ENCODE measurements around the gene ZSCAN20. TPM values are rescaled to one million over a fixed set of nuclear protein-coding genes. Genes with fewer than 3 reads are reported as not detected.

Gene ZSCAN20
- total RNA-seq, 1 donor from 2014 or later, result 7.3 TPM

DNA sequence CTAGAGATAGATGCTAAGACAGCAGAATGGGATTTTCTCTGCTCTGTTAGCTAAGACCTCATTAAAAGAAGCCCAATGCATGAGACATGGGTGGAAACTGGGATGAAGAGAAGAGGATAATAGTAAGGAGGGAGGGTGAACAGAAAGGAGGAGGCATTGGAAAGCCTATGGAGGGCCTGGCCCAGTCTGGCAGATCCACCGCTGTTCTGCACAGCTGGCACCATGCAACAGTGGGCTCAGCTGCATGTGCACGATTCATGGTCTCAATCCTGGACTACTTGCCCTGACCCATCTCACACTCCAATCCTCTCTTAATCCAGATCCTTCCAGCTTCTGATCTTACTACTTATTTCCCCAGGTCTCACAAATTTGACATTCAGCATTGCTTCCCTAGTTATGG lies 43.8 kb upstream of the ZSCAN20 start:
- DNase-seq (ENCODE audit: low spot score), result no peak
- Mint-ChIP-seq H3K9me3 (ENCODE audit: unreplicated experiment) (no peaks in the 10 kb centered on the region), H3K36me3 (ENCODE audit: low read depth, unreplicated experiment) (peaks cover 14% of the 10 kb centered on the region), H3K4me1 (ENCODE audit: unreplicated experiment) (peaks cover 12% of the 10 kb centered on the region), H3K4me3 (ENCODE audit: unreplicated experiment) (no peak overlapping the region), H3K27ac (ENCODE audit: unreplicated experiment) (no peak overlapping the region), H3K27me3 (ENCODE audit: unreplicated experiment) (peaks cover 2% of the 10 kb centered on the region)
- TF ChIP-seq, protein P1, sequence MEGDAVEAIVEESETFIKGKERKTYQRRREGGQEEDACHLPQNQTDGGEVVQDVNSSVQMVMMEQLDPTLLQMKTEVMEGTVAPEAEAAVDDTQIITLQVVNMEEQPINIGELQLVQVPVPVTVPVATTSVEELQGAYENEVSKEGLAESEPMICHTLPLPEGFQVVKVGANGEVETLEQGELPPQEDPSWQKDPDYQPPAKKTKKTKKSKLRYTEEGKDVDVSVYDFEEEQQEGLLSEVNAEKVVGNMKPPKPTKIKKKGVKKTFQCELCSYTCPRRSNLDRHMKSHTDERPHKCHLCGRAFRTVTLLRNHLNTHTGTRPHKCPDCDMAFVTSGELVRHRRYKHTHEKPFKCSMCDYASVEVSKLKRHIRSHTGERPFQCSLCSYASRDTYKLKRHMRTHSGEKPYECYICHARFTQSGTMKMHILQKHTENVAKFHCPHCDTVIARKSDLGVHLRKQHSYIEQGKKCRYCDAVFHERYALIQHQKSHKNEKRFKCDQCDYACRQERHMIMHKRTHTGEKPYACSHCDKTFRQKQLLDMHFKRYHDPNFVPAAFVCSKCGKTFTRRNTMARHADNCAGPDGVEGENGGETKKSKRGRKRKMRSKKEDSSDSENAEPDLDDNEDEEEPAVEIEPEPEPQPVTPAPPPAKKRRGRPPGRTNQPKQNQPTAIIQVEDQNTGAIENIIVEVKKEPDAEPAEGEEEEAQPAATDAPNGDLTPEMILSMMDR (IDR thresholded peaks at IDR 0.05; ENCODE audit: unreplicated experiment), result no peak

DNA sequence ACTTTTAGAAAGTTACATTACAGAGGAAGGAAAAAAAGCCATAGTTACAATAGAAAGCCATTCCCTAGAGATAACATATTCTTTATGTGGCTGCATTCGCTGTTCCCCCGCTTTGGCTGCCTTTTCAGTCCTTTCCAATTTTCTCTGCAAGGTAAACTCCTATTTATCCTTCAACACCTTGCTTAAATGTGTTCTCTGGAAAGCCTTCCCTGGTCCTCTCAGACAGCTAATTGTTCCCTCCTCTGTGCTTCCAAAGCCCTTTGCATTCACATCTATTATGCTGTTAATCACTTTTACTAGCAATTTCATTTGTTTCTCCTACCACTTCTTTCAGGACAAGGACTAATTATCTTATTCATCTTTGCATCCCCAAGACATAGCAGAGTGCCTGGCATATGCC lies 43.1 kb upstream of the ZSCAN20 start:
- TF ChIP-seq, protein P1 (IDR thresholded peaks at IDR 0.05; ENCODE audit: unreplicated experiment), result no peak
- peaks cover 18% of the 10 kb centered on the region for H3K4me1 Mint-ChIP-seq (ENCODE audit: unreplicated experiment)
- no peak for DNase-seq (ENCODE audit: low spot score)
- H3K9me3 Mint-ChIP-seq (ENCODE audit: unreplicated experiment), result no peaks in the 10 kb centered on the region
- no peak overlapping the region for H3K4me3 Mint-ChIP-seq (ENCODE audit: unreplicated experiment)
- peaks cover 14% of the 10 kb centered on the region for H3K36me3 Mint-ChIP-seq (ENCODE audit: low read depth, unreplicated experiment)
- no peak overlapping the region for H3K27ac Mint-ChIP-seq (ENCODE audit: unreplicated experiment)
- peaks cover 2% of the 10 kb centered on the region for H3K27me3 Mint-ChIP-seq (ENCODE audit: unreplicated experiment)

DNA sequence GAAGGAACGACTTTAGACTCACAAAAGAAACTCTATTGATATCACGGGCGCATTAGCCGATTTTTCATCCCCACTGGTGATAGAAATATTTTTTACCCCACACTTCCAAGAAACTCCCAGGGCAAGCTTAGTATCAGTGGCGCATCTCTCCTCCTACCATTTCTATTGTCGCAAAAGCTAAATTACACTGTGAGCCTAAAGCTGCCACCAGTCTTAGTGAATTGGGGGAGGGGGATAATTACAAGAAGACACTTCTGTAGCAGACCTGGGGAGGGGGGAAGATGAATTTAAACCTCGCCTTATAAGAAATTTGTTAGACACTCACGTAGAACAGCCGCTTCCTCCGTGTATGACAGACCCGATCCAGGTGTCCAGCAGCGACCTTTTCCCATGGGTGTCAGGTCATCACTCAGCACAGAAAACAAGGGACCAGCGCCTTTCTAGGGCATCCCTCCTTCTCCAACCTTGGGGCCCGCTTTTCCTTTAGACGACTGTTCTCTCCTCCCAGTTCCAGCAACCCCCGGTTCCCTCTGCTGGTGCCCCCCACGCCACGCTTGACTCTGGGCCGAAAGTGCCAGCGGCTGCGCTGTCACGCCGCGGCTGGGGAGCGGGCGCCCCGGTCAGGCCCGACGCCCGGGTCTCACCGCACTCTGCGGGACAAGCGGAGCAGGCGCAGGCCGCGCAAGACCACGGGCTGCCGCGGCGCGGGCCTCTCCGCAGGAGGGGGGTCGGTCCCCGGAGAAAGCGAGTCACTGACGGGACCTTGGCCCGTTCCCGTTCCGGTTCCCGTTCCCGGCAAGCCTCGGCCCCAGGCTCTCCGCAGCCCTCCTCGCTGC lies 42.4 kb upstream of the ZSCAN20 start:
- Mint-ChIP-seq H3K4me3 (ENCODE audit: unreplicated experiment) (no peak overlapping the region), H3K27me3 (ENCODE audit: unreplicated experiment) (peaks cover 2% of the 10 kb centered on the region), H3K4me1 (ENCODE audit: unreplicated experiment) (peaks cover 23% of the 10 kb centered on the region), H3K27ac (ENCODE audit: unreplicated experiment) (peak overlapping the region; percentile 61), H3K9me3 (ENCODE audit: unreplicated experiment) (no peaks in the 10 kb centered on the region), H3K36me3 (ENCODE audit: low read depth, unreplicated experiment) (peaks cover 14% of the 10 kb centered on the region)
- peak; percentile 44 for DNase-seq (ENCODE audit: low spot score)
- TF ChIP-seq, protein P1 (IDR thresholded peaks at IDR 0.05; ENCODE audit: unreplicated experiment), result no peak

DNA sequence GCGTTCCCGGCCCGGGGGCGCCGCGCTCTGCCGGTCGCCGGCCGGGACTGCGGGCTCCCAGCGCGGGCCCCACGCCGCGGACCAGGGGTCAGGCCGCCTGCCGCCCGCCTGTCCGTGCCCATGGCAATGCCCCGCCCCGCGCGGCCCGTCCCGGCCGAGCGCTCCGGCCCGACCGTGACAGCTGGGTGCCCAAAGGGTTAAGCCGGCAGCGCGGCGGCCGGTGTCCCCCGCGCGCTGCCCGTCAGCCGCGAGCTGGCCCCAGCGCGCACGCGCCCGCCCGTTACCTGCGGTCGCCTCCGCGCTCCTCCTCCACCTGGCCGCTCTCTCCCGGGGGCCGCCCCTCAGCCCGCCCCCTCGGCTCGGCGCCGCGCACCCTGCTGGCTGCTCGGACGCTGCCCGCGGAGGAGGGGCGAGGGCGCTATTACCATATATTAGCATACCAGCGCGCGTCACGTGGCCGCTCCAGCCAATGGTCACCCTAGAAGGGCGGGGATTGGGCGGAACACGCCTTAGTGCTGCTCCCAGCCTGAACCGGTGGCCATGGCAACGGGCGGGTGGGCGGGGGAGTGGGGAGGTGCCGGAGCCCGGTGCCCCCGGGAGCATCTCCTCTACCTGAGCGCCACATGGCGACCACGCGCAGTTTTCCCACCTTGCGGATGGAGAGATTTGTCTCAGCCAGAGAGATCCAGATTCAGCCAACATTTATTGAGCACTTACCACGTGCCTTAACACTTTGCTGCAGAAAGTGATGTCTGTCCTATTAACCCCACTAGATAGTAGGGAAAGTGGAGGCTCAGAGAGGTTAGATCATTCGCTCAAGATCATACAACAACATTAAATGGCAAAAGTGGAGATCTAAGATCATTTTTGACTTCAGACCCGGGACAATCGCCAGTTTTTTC lies 41.5 kb upstream of the ZSCAN20 start, which contains the start of gene PHC2:
Gene PHC2 (minus strand): TSS at position 404 of the 902 bp plus-strand sequence. CDS start 55,556 bp downstream, outside the sequence.
- peak; percentile 97 for DNase-seq (ENCODE audit: low spot score)
- peak within 1 kb of the TSS; percentile 86 for H3K4me3 Mint-ChIP-seq (ENCODE audit: unreplicated experiment)
- H3K27ac Mint-ChIP-seq (ENCODE audit: unreplicated experiment), result peak within 1 kb of the TSS; percentile 87
- H3K36me3 Mint-ChIP-seq (ENCODE audit: low read depth, unreplicated experiment), result peaks cover 6% of the 10 kb centered on the region
- no peaks in the 10 kb centered on the region for H3K27me3 Mint-ChIP-seq (ENCODE audit: unreplicated experiment)
- TF ChIP-seq, protein P1 (IDR thresholded peaks at IDR 0.05; ENCODE audit: unreplicated experiment), result peak; percentile 42
- H3K4me1 Mint-ChIP-seq (ENCODE audit: unreplicated experiment), result peaks cover 25% of the 10 kb centered on the region
- no peaks in the 10 kb centered on the region for H3K9me3 Mint-ChIP-seq (ENCODE audit: unreplicated experiment)
